Liver (tissue), 9 donors: ENCODE data around the gene ATG9B. TPM values are rescaled to one million over a fixed set of nuclear protein-coding genes. Genes with fewer than 3 reads are reported as not detected.

Source experiments
- DNase-seq: peaks from one replicate; pipeline ENCODE4 v3.0.0-alpha.2; 2017; ENCODE audit warnings: low spot score
- H3K27ac ChIP-seq, 2 donors: one replicate each; pipeline ENCODE4 v1.7.0; 2013; ENCODE audit warnings: inconsistent platforms in 2 of 2, low read length in 2 of 2, control low read depth in 1 of 2, low read depth in 1 of 2, mild to moderate bottlenecking in 1 of 2
- H3K27me3 ChIP-seq, 4 donors: one replicate each; pipeline versions ENCODE4 v1.6.1 to v1.7.0; 2013; ENCODE audit warnings: low read length in 3 of 4, inconsistent platforms in 1 of 4, mild to moderate bottlenecking in 1 of 4, moderate library complexity in 1 of 4; ENCODE audit not compliant: control insufficient read depth in 4 of 4, insufficient read depth in 4 of 4
- H3K36me3 ChIP-seq, 4 donors: one replicate each; pipeline versions ENCODE4 v1.6.1 to v1.7.0; 2013; ENCODE audit warnings: low read length in 3 of 4, mild to moderate bottlenecking in 3 of 4, low read depth in 1 of 4, moderate library complexity in 1 of 4; ENCODE audit not compliant: control insufficient read depth in 4 of 4, insufficient read depth in 3 of 4
- H3K4me1 ChIP-seq, 4 donors: one replicate each; pipeline versions ENCODE4 v1.6.1 to v1.7.0; 2013; ENCODE audit warnings: low read length in 3 of 4, mild to moderate bottlenecking in 3 of 4, moderate library complexity in 1 of 4; ENCODE audit not compliant: control insufficient read depth in 4 of 4, insufficient read depth in 4 of 4
- H3K4me3 ChIP-seq, 3 donors: one replicate each; pipeline versions ENCODE4 v1.6.1 to v1.7.0; 2013; ENCODE audit warnings: low read length in 3 of 3, control low read depth in 1 of 3, low read depth in 1 of 3, mild to moderate bottlenecking in 1 of 3
- H3K9ac ChIP-seq, 2 donors: one replicate each; pipeline ENCODE4 v1.7.0; 2013; ENCODE audit warnings: low read length in 2 of 2, mild to moderate bottlenecking in 2 of 2, moderate library complexity in 2 of 2, control low read depth in 1 of 2, low read depth in 1 of 2
- H3K9me3 ChIP-seq, 4 donors: one replicate each; pipeline versions ENCODE4 v1.6.1 to v1.7.0; 2013; ENCODE audit warnings: low read length in 3 of 4; ENCODE audit not compliant: control insufficient read depth in 4 of 4
- ATF3 ChIP-seq: IDR thresholded peaks from 2 replicates; pipeline ENCODE4 v1.6.1; 2016; ENCODE audit warnings: antibody characterized with exemption
- CTCF ChIP-seq: fragments of 150-350 bp; IDR thresholded peaks from 2 replicates; pipeline ENCODE4 v1.5.1; 2017; ENCODE audit warnings: improper control_type of control experiment, low read depth, low read length; ENCODE audit not compliant: missing input control
- FOXA2 ChIP-seq: IDR thresholded peaks from 2 replicates; pipeline ENCODE4 v1.6.1; 2016; ENCODE audit warnings: antibody characterized with exemption
- GABPA ChIP-seq, 2 donors: IDR thresholded peaks in 1 of 2; conservative IDR thresholded peaks in 1 of 2; 2 replicates each; pipeline ENCODE4 v1.6.1; 2016; ENCODE audit warnings: antibody characterized with exemption in 2 of 2, mild to moderate bottlenecking in 1 of 2, moderate library complexity in 1 of 2
- HNF4A ChIP-seq, 2 donors: conservative IDR thresholded peaks; 2 replicates each; pipeline ENCODE4 v1.6.1; 2016; ENCODE audit warnings: antibody characterized with exemption in 2 of 2, mild to moderate bottlenecking in 2 of 2
- HNF4G ChIP-seq: IDR thresholded peaks from 2 replicates; pipeline ENCODE4 v1.6.1; 2016; ENCODE audit warnings: antibody characterized with exemption
- JUND ChIP-seq, 2 donors: IDR thresholded peaks; 2 replicates each; pipeline ENCODE4 v1.6.1; 2016; ENCODE audit warnings: antibody characterized with exemption in 2 of 2
- NR2F2 ChIP-seq: IDR thresholded peaks from 2 replicates; pipeline ENCODE4 v1.6.1; 2016; ENCODE audit warnings: antibody characterized with exemption
- RAD21 ChIP-seq, 2 donors: IDR thresholded peaks; 2 replicates each; pipeline ENCODE4 v1.6.1; 2016; ENCODE audit warnings: antibody characterized with exemption in 2 of 2, mild to moderate bottlenecking in 2 of 2
- RXRA ChIP-seq, 2 donors: IDR thresholded peaks; 2 replicates each; pipeline ENCODE4 v1.6.1; 2017 to 2018; ENCODE audit warnings: antibody characterized with exemption in 2 of 2, mild to moderate bottlenecking in 1 of 2
- SP1 ChIP-seq: IDR thresholded peaks from 2 replicates; pipeline ENCODE4 v1.6.1; 2018; ENCODE audit warnings: antibody characterized with exemption, mild to moderate bottlenecking
- YY1 ChIP-seq: IDR thresholded peaks from 2 replicates; pipeline ENCODE4 v1.6.1; 2016; ENCODE audit warnings: antibody characterized with exemption, mild to moderate bottlenecking
- whole genome bisulfite sequencing: extraction: QIAGEN DNeasy Blood & Tissue Kit; methylation state at CpG from one replicate; pipeline ENCODE4 v1.1.7; 2013; 5-methylcytosine and 5-hydroxymethylcytosine counted together
- polyA plus RNA-seq, 2 donors: library from polyadenylated mRNA; stranded (reverse) in 1 of 2; unstranded in 1 of 2; fragments of 200-250 nt in 1 of 2; fragments of >200 nt in 1 of 2; fragmentation: Nextera tagmentation in 1 of 2; extraction: Ambion mirVana in 1 of 2; gene quantifications; one replicate each; pipeline versions ENCODE4 v1.2.1 to v1.2.3, GENCODE V29; 2013 to 2015
- total RNA-seq, 2 donors: library from RNA; depleted of rRNA; stranded (reverse); fragments of >200 nt; gene quantifications; one replicate each; pipeline ENCODE4 v1.2.3, GENCODE V29; 2014
- TF ChIP-seq, protein P1 (sequence below): IDR thresholded peaks from 2 replicates; pipeline ENCODE4 v1.6.1; 2016; ENCODE audit warnings: antibody characterized with exemption
- TF ChIP-seq, protein P2 (sequence below): IDR thresholded peaks from 2 replicates; pipeline ENCODE4 v1.6.1; 2016; ENCODE audit warnings: antibody characterized with exemption, mild to moderate bottlenecking
- donor health status: healthy.
- donor health status: healthy.
- donor health status: healthy.
- donor health status: healthy.
- donor health status: healthy.

Gene ATG9B
- total and polyA plus RNA-seq, 4 donors, result 0.61 TPM; not detected in 3

DNA sequence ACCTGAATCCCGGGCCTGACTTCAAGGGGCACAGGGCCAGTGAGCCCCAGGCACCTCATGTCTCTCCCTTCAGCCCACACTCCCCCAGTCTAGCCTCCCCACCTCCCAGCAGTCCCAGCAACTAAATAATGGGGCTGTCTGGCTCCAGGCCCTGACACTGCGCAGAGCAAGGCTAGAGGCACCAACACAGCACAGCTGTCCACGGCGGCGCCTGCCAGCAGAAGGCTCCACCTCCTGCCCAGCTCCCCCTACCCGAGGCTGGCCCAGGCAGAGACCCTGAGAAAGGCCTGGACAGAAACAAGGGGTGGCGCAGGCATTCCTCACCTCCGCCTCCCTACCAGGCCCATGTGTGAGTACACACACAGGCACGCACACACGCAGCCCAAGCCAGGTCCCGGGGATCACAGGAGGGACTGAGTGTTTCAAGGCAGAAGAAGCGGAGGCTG, 52.2 kb downstream of the ATG9B start:
- Histone ChIP-seq H3K4me1 (peaks cover 0 to 13% (median 5%) of the 10 kb centered on the region in 4 donors), H3K4me3 (no peak overlapping the region), H3K27me3 (peaks cover 0 to 9% (median 3%) of the 10 kb centered on the region in 4 donors), H3K9me3 (no peaks in the 10 kb centered on the region), H3K27ac (no peak overlapping the region), H3K9ac (no peak overlapping the region), H3K36me3 (no peaks in the 10 kb centered on the region)
- DNase-seq, result no peak
- TF ChIP-seq HNF4A (conservative IDR thresholded peaks at IDR 0.05) (no peak), NR2F2 (peak; percentile 17)
- TF ChIP-seq, protein P1, sequence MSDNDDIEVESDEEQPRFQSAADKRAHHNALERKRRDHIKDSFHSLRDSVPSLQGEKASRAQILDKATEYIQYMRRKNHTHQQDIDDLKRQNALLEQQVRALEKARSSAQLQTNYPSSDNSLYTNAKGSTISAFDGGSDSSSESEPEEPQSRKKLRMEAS, result no peak
- 68% methylated on average over 12 of the region's 12 CpGs for WGBS

GRCh38 chr7:150971242-150972022, 52.9 kb downstream of the ATG9B start:
- peaks cover 0 to 13% (median 5%) of the 10 kb centered on the region in 4 donors for H3K4me1 ChIP-seq
- H3K27ac ChIP-seq, result no peak overlapping the region
- DNase-seq, result no peak
- no peaks in the 10 kb centered on the region for H3K9me3 ChIP-seq
- H3K27me3 ChIP-seq, result peaks cover 0 to 6% (median under 1%) of the 10 kb centered on the region in 4 donors
- no peak overlapping the region for H3K9ac ChIP-seq
- WGBS, result 64% methylated on average over 16 of the region's 16 CpGs
- TF ChIP-seq NR2F2 (peak; percentile 46), HNF4G (no peak)
- H3K36me3 ChIP-seq, result no peaks in the 10 kb centered on the region
- no peak overlapping the region for H3K4me3 ChIP-seq

DNA sequence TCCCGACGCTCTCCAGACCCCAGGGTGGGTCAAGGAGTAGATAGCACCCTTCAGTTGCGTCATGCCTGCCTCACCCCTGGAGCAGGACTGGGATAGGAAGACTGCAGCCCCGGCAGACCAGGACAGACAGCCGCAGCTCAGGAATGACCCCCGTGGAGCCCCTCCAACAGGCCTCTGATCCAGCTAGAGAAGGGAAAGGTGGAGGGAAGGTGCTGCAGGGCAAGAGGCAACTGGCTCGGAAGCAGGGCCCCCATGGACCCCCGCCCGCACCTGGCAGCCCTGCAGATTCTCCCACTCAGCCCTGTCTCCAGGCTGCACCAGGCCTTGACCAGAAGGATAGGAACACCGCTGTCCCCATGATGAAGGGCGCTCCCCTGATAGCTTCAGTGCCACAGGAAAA, 53.9 kb downstream of the ATG9B start:
- Histone ChIP-seq H3K9me3 (no peaks in the 10 kb centered on the region), H3K27me3 (peaks cover 0 to 1% (median 0%) of the 10 kb centered on the region in 4 donors), H3K9ac (no peak overlapping the region), H3K36me3 (no peaks in the 10 kb centered on the region), H3K27ac (no peak overlapping the region), H3K4me1 (peaks cover 0 to 12% (median 5%) of the 10 kb centered on the region in 4 donors), H3K4me3 (no peak overlapping the region)
- TF ChIP-seq RXRA (IDR thresholded peaks at IDR 0.05), result no peak
- TF ChIP-seq NR2F2, result no peak
- TF ChIP-seq HNF4G, result no peak
- TF ChIP-seq, protein P1, result no peak
- TF ChIP-seq RAD21 (IDR thresholded peaks at IDR 0.05), result no peak
- TF ChIP-seq YY1, result no peak
- no peak for TF ChIP-seq HNF4A (conservative IDR thresholded peaks at IDR 0.05)
- no peak for TF ChIP-seq SP1
- TF ChIP-seq FOXA2, result no peak
- TF ChIP-seq, protein P2, sequence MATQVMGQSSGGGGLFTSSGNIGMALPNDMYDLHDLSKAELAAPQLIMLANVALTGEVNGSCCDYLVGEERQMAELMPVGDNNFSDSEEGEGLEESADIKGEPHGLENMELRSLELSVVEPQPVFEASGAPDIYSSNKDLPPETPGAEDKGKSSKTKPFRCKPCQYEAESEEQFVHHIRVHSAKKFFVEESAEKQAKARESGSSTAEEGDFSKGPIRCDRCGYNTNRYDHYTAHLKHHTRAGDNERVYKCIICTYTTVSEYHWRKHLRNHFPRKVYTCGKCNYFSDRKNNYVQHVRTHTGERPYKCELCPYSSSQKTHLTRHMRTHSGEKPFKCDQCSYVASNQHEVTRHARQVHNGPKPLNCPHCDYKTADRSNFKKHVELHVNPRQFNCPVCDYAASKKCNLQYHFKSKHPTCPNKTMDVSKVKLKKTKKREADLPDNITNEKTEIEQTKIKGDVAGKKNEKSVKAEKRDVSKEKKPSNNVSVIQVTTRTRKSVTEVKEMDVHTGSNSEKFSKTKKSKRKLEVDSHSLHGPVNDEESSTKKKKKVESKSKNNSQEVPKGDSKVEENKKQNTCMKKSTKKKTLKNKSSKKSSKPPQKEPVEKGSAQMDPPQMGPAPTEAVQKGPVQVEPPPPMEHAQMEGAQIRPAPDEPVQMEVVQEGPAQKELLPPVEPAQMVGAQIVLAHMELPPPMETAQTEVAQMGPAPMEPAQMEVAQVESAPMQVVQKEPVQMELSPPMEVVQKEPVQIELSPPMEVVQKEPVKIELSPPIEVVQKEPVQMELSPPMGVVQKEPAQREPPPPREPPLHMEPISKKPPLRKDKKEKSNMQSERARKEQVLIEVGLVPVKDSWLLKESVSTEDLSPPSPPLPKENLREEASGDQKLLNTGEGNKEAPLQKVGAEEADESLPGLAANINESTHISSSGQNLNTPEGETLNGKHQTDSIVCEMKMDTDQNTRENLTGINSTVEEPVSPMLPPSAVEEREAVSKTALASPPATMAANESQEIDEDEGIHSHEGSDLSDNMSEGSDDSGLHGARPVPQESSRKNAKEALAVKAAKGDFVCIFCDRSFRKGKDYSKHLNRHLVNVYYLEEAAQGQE, result no peak
- no peak for TF ChIP-seq CTCF
- TF ChIP-seq GABPA (IDR thresholded peaks at IDR 0.05 in 1 of 2, conservative IDR thresholded peaks at IDR 0.05 in 1 of 2), result no peak
- TF ChIP-seq JUND (IDR thresholded peaks at IDR 0.05), result no peak
- no peak for TF ChIP-seq ATF3
- DNase-seq, result no peak
- 65% methylated on average over 11 of the region's 11 CpGs for WGBS
